HepG2 (cell line): Measurements from ENCODE around the gene TMEM86B. TPM values are rescaled to one million over a fixed set of nuclear protein-coding genes. Genes with fewer than 3 reads are reported as not detected.

Experiments
- ARNT2 ChIP-seq: sonication (generic); formaldehyde crosslinking; IDR thresholded peaks from 2 replicates; pipeline ENCODE4 v1.8.0; 2022; ENCODE audit warnings: mild to moderate bottlenecking, low read depth, missing genetic modification reagents, moderate library complexity
- GZF1 ChIP-seq: sonication (generic); formaldehyde crosslinking; IDR thresholded peaks from 2 replicates; pipeline ENCODE4 v1.5.1; 2020; ENCODE audit warnings: mild to moderate bottlenecking, missing genetic modification reagents
- KLF16 ChIP-seq, 2 experiments: sonication (generic) in 1 of 2; formaldehyde crosslinking in 1 of 2; IDR thresholded peaks; 2 replicates each; pipeline versions ENCODE4 v1.6.1 to v1.8.0; 2016 to 2023; ENCODE audit warnings: missing genetic modification reagents in 2 of 2, missing compliant biosample characterization in 1 of 2
- MIXL1 ChIP-seq: IDR thresholded peaks from 2 replicates; pipeline ENCODE4 v1.6.1; 2016
- PAX8 ChIP-seq: sonication (generic); formaldehyde crosslinking; IDR thresholded peaks from 2 replicates; pipeline ENCODE4 v1.8.0; 2022; ENCODE audit warnings: mild to moderate bottlenecking, missing genetic modification reagents, borderline replicate concordance
- REL ChIP-seq: sonication (generic); formaldehyde crosslinking; conservative IDR thresholded peaks from 2 replicates; pipeline ENCODE4 v1.8.0; 2022; ENCODE audit warnings: mild to moderate bottlenecking, missing genetic modification reagents, moderate library complexity
- SP2 ChIP-seq: sonication (generic); formaldehyde crosslinking; IDR thresholded peaks from 2 replicates; pipeline ENCODE4 v1.5.1; 2020; ENCODE audit warnings: mild to moderate bottlenecking, missing genetic modification reagents
- TIGD3 ChIP-seq: sonication (generic); formaldehyde crosslinking; IDR thresholded peaks from 2 replicates; pipeline ENCODE4 v1.5.1; 2020; ENCODE audit warnings: mild to moderate bottlenecking, missing genetic modification reagents, borderline replicate concordance
- ZBTB40 ChIP-seq, 2 experiments: fragments of 450-650 bp in 1 of 2; sonication (generic) in 1 of 2; formaldehyde crosslinking in 1 of 2; IDR thresholded peaks; 2 replicates each; pipeline versions ENCODE4 v1.6.1 to v1.8.0; 2016 to 2022; ENCODE audit warnings: antibody characterized with exemption in 1 of 2, mild to moderate bottlenecking in 1 of 2, missing genetic modification reagents in 1 of 2
- ZNF362 ChIP-seq: sonication (generic); formaldehyde crosslinking; IDR thresholded peaks from 2 replicates; pipeline ENCODE4 v1.4.0; 2020; ENCODE audit warnings: missing genetic modification reagents, mild to moderate bottlenecking, borderline replicate concordance
- ZSCAN21 ChIP-seq: sonication (generic); formaldehyde crosslinking; IDR thresholded peaks from 2 replicates; pipeline ENCODE4 v1.8.0; 2022; ENCODE audit warnings: mild to moderate bottlenecking, missing genetic modification reagents, moderate library complexity, borderline replicate concordance
- ZSCAN25 ChIP-seq: sonication (generic); formaldehyde crosslinking; IDR thresholded peaks from 2 replicates; pipeline ENCODE4 v1.8.0; 2022; ENCODE audit warnings: mild to moderate bottlenecking, missing genetic modification reagents
- polyA plus RNA-seq, 8 experiments: library from polyadenylated mRNA; depleted of rRNA in 3 of 8; stranded (reverse) in 7 of 8; unstranded in 1 of 8; fragments of >200 nt; fragmentation: Illumina TruSeq in 4 of 8; extraction: Trizol in 4 of 8; gene quantifications; 2 replicates each; pipeline versions ENCODE4 v1.2.1 to v1.2.3, GENCODE V29; 2011 to 2016; ENCODE audit warnings: low read depth in 4 of 8, missing spikeins in 1 of 8, mixed read lengths in 1 of 8; ENCODE audit not compliant: insufficient read depth in 1 of 8
- total RNA-seq, 5 experiments: library from RNA; depleted of rRNA; stranded (reverse); fragments of >200 nt; fragmentation: Illumina TruSeq; extraction: Trizol; gene quantifications; 2 replicates each; pipeline ENCODE4 v1.2.3, GENCODE V29; 2016; ENCODE audit warnings: low read depth in 1 of 5

TMEM86B gene
- total and polyA plus RNA-seq, 2 of the 13 experiments (the other 11 are each of a cell fraction or from before 2014, with no cell fraction given): 7.7 to 9.6 TPM

GRCh38 chr19:55209693-55210472, 18.7 kb downstream of the TMEM86B start (continued):
- TF ChIP-seq ZBTB40 (IDR thresholded peaks at IDR 0.05) (no peak), ZBTB40 (CRISPR knock-in tag; IDR thresholded peaks at IDR 0.05) (peak; percentile 76), ZSCAN21 (no peak), ZSCAN25 (CRISPR knock-in tag) (no peak), SP2 (peak; percentile 50; the same call in 1 of the 2 replicates), ARNT2 (CRISPR knock-in tag) (peak; percentile 75; the same call in 1 of the 2 replicates), REL (CRISPR knock-in tag) (no peak), KLF16 (CRISPR knock-in tag; IDR thresholded peaks at IDR 0.05) (no peak), PAX8 (CRISPR knock-in tag) (no peak), ZNF362 (CRISPR knock-in tag) (no peak), GZF1 (CRISPR knock-in tag) (no peak), TIGD3 (CRISPR knock-in tag) (no peak), MIXL1 (no peak)
